ENCODE data around the gene PEF1.

PEF1 gene

GRCh38 chr1:31653717-31654473 is 9.2 kb upstream of the PEF1 start:
- DNase-seq (ENCODE audit: low spot score), result no peak

- no peak for DNase-seq (ENCODE audit: low spot score)
Measured at GRCh38 chr1:31652891-31653499, 8.3 kb upstream of the PEF1 start.

- no peak for DNase-seq (ENCODE audit: low spot score)
Measured at GRCh38 chr1:31651766-31652165, 7.1 kb upstream of the PEF1 start.

GRCh38 chr1:31651089-31651420 is 6.4 kb upstream of the PEF1 start:
- no peak for DNase-seq (ENCODE audit: low spot score)

- DNase-seq (ENCODE audit: low spot score), result no peak
Measured at GRCh38 chr1:31650161-31651088, 5.7 kb upstream of the PEF1 start.

- DNase-seq (ENCODE audit: low spot score), result no peak
Measured at GRCh38 chr1:31648641-31649357, 4.1 kb upstream of the PEF1 start.

- DNase-seq (ENCODE audit: low spot score), result no peak
Measured at GRCh38 chr1:31648190-31648589, 3.5 kb upstream of the PEF1 start.

GRCh38 chr1:31647106-31647505 is 2.4 kb upstream of the PEF1 start:
- DNase-seq (ENCODE audit: low spot score), result no peak

GRCh38 chr1:31646259-31646960 is 1.7 kb upstream of the PEF1 start:
- DNase-seq (ENCODE audit: low spot score), result no peak

GRCh38 chr1:31645274-31645568 is 545 bp upstream of the PEF1 start:
- no peak for DNase-seq (ENCODE audit: low spot score)

GRCh38 chr1:31643976-31644559 is 608 bp downstream of the PEF1 start:
- no peak for DNase-seq (ENCODE audit: low spot score)

- DNase-seq (ENCODE audit: low spot score), result no peak
Measured at GRCh38 chr1:31642897-31643296, 1.8 kb downstream of the PEF1 start.

- DNase-seq (ENCODE audit: low spot score), result no peak
Measured at GRCh38 chr1:31642366-31642765, 2.3 kb downstream of the PEF1 start.

- DNase-seq (ENCODE audit: low spot score), result no peak
Measured at GRCh38 chr1:31640964-31641363, 3.7 kb downstream of the PEF1 start.

GRCh38 chr1:31640179-31640578 is 4.5 kb downstream of the PEF1 start:
- DNase-seq (ENCODE audit: low spot score), result no peak

- no peak for DNase-seq (ENCODE audit: low spot score)
Measured at GRCh38 chr1:31639543-31639942, 5.1 kb downstream of the PEF1 start.

- no peak for DNase-seq (ENCODE audit: low spot score)
Measured at GRCh38 chr1:31637915-31638673, 6.6 kb downstream of the PEF1 start.

GRCh38 chr1:31633117-31633516 is 11.6 kb downstream of the PEF1 start:
- peak; percentile 51 for DNase-seq (ENCODE audit: low spot score)

- DNase-seq (ENCODE audit: low spot score), result no peak
Measured at GRCh38 chr1:31632649-31633048, 12.0 kb downstream of the PEF1 start.

- no peak for DNase-seq (ENCODE audit: low spot score)
Measured at GRCh38 chr1:31628931-31629556, 15.6 kb downstream of the PEF1 start.
